Transverse colon (tissue), 4 donors: Measurements from ENCODE around the gene AFAP1L2.

Experiments
- CTCF ChIP-seq, 5 experiments: fragments of 200-600 bp in 3 of 5; fragments of 450-650 bp in 2 of 5; sonication (generic) in 3 of 5; IDR thresholded peaks; 1 replicate in 2 of 5; 2 replicates in 3 of 5; pipeline ENCODE4 v1.5.1; 2016 to 2017; ENCODE audit warnings: antibody characterized with exemption in 5 of 5, inconsistent platforms in 3 of 5, mild to moderate bottlenecking in 2 of 5, moderate library complexity in 1 of 5
- EP300 ChIP-seq: sonication (generic); formaldehyde crosslinking; IDR thresholded peaks from one replicate; pipeline ENCODE4 v1.6.1; 2017; ENCODE audit warnings: antibody characterized with exemption, low read depth
- POLR2A ChIP-seq: fragments of 450-650 bp; IDR thresholded peaks from one replicate; pipeline ENCODE4 v1.6.1; 2016; ENCODE audit warnings: antibody characterized with exemption, mild to moderate bottlenecking, moderate library complexity
- POLR2AphosphoS5 ChIP-seq, 3 donors: sonication (generic); formaldehyde crosslinking; IDR thresholded peaks; one replicate each; pipeline ENCODE4 v1.6.1; 2016; ENCODE audit warnings: antibody characterized with exemption in 3 of 3

GRCh38 chr10:114420811-114421485, 16.6 kb upstream of the AFAP1L2 start:
- no peak for TF ChIP-seq POLR2AphosphoS5 (IDR thresholded peaks at IDR 0.05)
- no peak for TF ChIP-seq CTCF (IDR thresholded peaks at IDR 0.05)
- no peak for TF ChIP-seq POLR2A
- TF ChIP-seq EP300: no peak
